ENCODE data around the gene WWC2. TPM values are rescaled to one million over a fixed set of nuclear protein-coding genes. Genes with fewer than 3 reads are reported as not detected.

The WWC2 gene
- total RNA-seq, 1 experiment from 2014 or later, result 82.8 TPM

GRCh38 chr4:183349673-183350072, 250.6 kb downstream of the WWC2 start:
- Histone ChIP-seq H3K9me3 (ENCODE audit: low read depth, low read length, poor library complexity, severe bottlenecking) (no peaks in the 10 kb centered on the region), H3K27me3 (replicated peaks; ENCODE audit: insufficient read depth, low read depth, low read length, poor library complexity) (no peaks in the 10 kb centered on the region), H3K27ac (ENCODE audit: low read depth, low read length, poor library complexity, severe bottlenecking) (no peak overlapping the region), H3K36me3 (ENCODE audit: insufficient read depth, low read length, poor library complexity, severe bottlenecking) (no peaks in the 10 kb centered on the region), H3K4me3 (ENCODE audit: low read depth, low read length, poor library complexity, severe bottlenecking) (no peak overlapping the region), H3K4me1 (ENCODE audit: insufficient read depth, low read length, poor library complexity, severe bottlenecking) (no peaks in the 10 kb centered on the region)
- ChIA-PET POLR2A (ENCODE audit: low non-redundant PET) (no interaction called here), CTCF (no interaction called here)
- no peak for DNase-seq (ENCODE audit: low spot score)
- intact Hi-C loops (cut with micrococcal nuclease; ENCODE audit: unreplicated experiment), result no loop called here
- no peak for TF ChIP-seq CTCF (conservative IDR thresholded peaks at IDR 0.05; ENCODE audit: low read depth, low read length)
- TF ChIP-seq EZH2 (IDR thresholded peaks at IDR 0.05; ENCODE audit: borderline replicate concordance, low read depth, low read length, poor library complexity, severe bottlenecking), result no peak
- no TSS peak for BruUV-seq (replicated peaks)

GRCh38 chr4:183350317-183351071, 251.4 kb downstream of the WWC2 start:
- Histone ChIP-seq H3K4me1 (ENCODE audit: insufficient read depth, low read length, poor library complexity, severe bottlenecking) (peaks cover 3% of the 10 kb centered on the region), H3K9me3 (ENCODE audit: low read depth, low read length, poor library complexity, severe bottlenecking) (no peaks in the 10 kb centered on the region), H3K27me3 (replicated peaks; ENCODE audit: insufficient read depth, low read depth, low read length, poor library complexity) (no peaks in the 10 kb centered on the region), H3K4me3 (ENCODE audit: low read depth, low read length, poor library complexity, severe bottlenecking) (no peak overlapping the region), H3K36me3 (ENCODE audit: insufficient read depth, low read length, poor library complexity, severe bottlenecking) (no peaks in the 10 kb centered on the region), H3K27ac (ENCODE audit: low read depth, low read length, poor library complexity, severe bottlenecking) (no peak overlapping the region)
- DNase-seq (ENCODE audit: low spot score), result no peak
- CTCF ChIA-PET, result no interaction called here
- intact Hi-C loops (cut with micrococcal nuclease; ENCODE audit: unreplicated experiment), result no loop called here
- POLR2A ChIA-PET (ENCODE audit: low non-redundant PET), result no interaction called here
- no TSS peak for BruUV-seq (replicated peaks)
- no peak for TF ChIP-seq CTCF (conservative IDR thresholded peaks at IDR 0.05; ENCODE audit: low read depth, low read length)
- TF ChIP-seq EZH2 (IDR thresholded peaks at IDR 0.05; ENCODE audit: borderline replicate concordance, low read depth, low read length, poor library complexity, severe bottlenecking), result no peak

- H3K36me3 ChIP-seq (ENCODE audit: insufficient read depth, low read length, poor library complexity, severe bottlenecking), result no peaks in the 10 kb centered on the region
- H3K9me3 ChIP-seq (ENCODE audit: low read depth, low read length, poor library complexity, severe bottlenecking), result no peaks in the 10 kb centered on the region
- H3K27ac ChIP-seq (ENCODE audit: low read depth, low read length, poor library complexity, severe bottlenecking), result no peak overlapping the region
- ChIA-PET CTCF (no interaction called here), POLR2A (ENCODE audit: low non-redundant PET) (no interaction called here)
- no peaks in the 10 kb centered on the region for H3K27me3 ChIP-seq (replicated peaks; ENCODE audit: insufficient read depth, low read depth, low read length, poor library complexity)
- no peak for DNase-seq (ENCODE audit: low spot score)
- intact Hi-C loops (cut with micrococcal nuclease; ENCODE audit: unreplicated experiment), result no loop called here
- no peak overlapping the region for H3K4me3 ChIP-seq (ENCODE audit: low read depth, low read length, poor library complexity, severe bottlenecking)
- BruUV-seq (replicated peaks), result no TSS peak
- H3K4me1 ChIP-seq (ENCODE audit: insufficient read depth, low read length, poor library complexity, severe bottlenecking), result peaks cover 4% of the 10 kb centered on the region
- TF ChIP-seq EZH2 (IDR thresholded peaks at IDR 0.05; ENCODE audit: borderline replicate concordance, low read depth, low read length, poor library complexity, severe bottlenecking), result no peak
- no peak for TF ChIP-seq CTCF (conservative IDR thresholded peaks at IDR 0.05; ENCODE audit: low read depth, low read length)
Observed at GRCh38 chr4:183352546-183352945, 253.5 kb downstream of the WWC2 start.
